Measurements from ENCODE around the gene CMYA5.

GRCh38 chr5:79713727-79714126 lies 24.1 kb downstream of the CMYA5 start:
- TF ChIP-seq CTCF (IDR thresholded peaks at IDR 0.05), result no peak
- TF ChIP-seq POLR2A (IDR thresholded peaks at IDR 0.05), result no peak

All from thyroid gland (tissue), 4 donors.